Measurements from ENCODE around the gene LINC01488. TPM values are rescaled to one million over a fixed set of nuclear protein-coding genes. Genes with fewer than 3 reads are reported as not detected.

The LINC01488 gene
- total and polyA plus RNA-seq, 4 donors = not detected

DNA sequence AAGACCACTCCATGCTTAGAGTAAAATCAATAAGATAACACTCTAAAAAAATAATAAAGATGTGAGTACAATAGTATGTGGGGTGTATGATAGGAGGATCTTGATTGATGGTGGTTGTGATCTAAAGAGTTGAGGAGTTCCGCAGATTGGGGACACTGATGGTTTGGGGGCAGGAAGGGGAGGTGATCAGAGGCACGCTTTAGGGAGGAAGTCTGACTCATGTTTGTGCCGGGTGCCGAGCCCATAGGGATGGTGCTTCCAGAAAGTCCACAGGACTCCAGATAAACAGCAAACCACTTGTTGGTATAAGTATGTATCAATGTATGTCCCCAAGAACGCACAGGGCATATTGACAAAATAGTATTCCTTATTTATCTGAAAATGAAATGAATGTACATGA, 27.5 kb downstream of the LINC01488 start:
- H3K27me3 ChIP-seq (ENCODE audit: control insufficient read depth, insufficient read depth, low read length) = no peaks in the 10 kb centered on the region
- H3K4me1 ChIP-seq (ENCODE audit: control insufficient read depth, insufficient read depth, low read length) = peaks cover 11% of the 10 kb centered on the region
- 50% methylated on average over 1 of the region's 5 CpGs for WGBS (ENCODE audit: insufficient coverage)
- H3K27ac ChIP-seq (ENCODE audit: low read depth, low read length) = no peak overlapping the region
- H3K4me3 ChIP-seq (ENCODE audit: low read depth, low read length) = no peak overlapping the region
- peaks cover 2% of the 10 kb centered on the region for H3K9me3 ChIP-seq (ENCODE audit: control insufficient read depth, insufficient read depth, low read length)
- H3K36me3 ChIP-seq (ENCODE audit: control insufficient read depth, insufficient read depth, low read length) = no peaks in the 10 kb centered on the region
- DNase-seq (ENCODE audit: low read depth in 4 of 6, low spot score in 6 of 6) = no peak

DNA sequence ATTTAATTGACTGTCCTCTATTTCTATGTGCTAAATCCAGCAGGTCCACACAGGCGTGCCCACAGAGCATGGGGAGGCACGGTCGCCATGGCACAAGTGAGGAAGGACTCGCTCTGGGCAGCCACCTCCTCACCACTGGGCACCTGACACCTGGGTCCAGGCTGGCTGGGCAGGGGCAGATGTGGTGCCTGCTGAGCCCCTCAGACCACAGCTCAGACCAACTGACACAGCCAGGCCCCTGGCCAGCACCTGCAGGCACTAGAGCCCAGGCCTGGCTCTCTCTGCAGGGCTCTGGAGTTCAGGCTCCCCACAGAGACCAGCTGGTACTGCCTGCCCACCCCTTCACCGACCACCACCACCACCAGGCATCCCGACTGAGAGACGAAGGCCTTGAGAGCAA, 27.9 kb downstream of the LINC01488 start:
- 89% methylated on average over 7 of the region's 7 CpGs for WGBS (ENCODE audit: insufficient coverage)
- Histone ChIP-seq H3K4me3 (ENCODE audit: low read depth, low read length) (no peak overlapping the region), H3K4me1 (ENCODE audit: control insufficient read depth, insufficient read depth, low read length) (peaks cover 11% of the 10 kb centered on the region), H3K27ac (ENCODE audit: low read depth, low read length) (no peak overlapping the region), H3K27me3 (ENCODE audit: control insufficient read depth, insufficient read depth, low read length) (no peaks in the 10 kb centered on the region), H3K36me3 (ENCODE audit: control insufficient read depth, insufficient read depth, low read length) (no peaks in the 10 kb centered on the region), H3K9me3 (ENCODE audit: control insufficient read depth, insufficient read depth, low read length) (peaks cover 2% of the 10 kb centered on the region)
- DNase-seq (ENCODE audit: low read depth in 4 of 6, low spot score in 6 of 6) = no peak

GRCh38 chr11:69509846-69510390, 28.5 kb downstream of the LINC01488 start:
- Histone ChIP-seq H3K36me3 (ENCODE audit: control insufficient read depth, insufficient read depth, low read length) (no peaks in the 10 kb centered on the region), H3K4me1 (ENCODE audit: control insufficient read depth, insufficient read depth, low read length) (peaks cover 11% of the 10 kb centered on the region), H3K4me3 (ENCODE audit: low read depth, low read length) (no peak overlapping the region), H3K27me3 (ENCODE audit: control insufficient read depth, insufficient read depth, low read length) (no peaks in the 10 kb centered on the region), H3K9me3 (ENCODE audit: control insufficient read depth, insufficient read depth, low read length) (peaks cover 2% of the 10 kb centered on the region), H3K27ac (ENCODE audit: low read depth, low read length) (no peak overlapping the region)
- peak in 1 of 6 donors; percentile 28 for DNase-seq (ENCODE audit: low read depth in 4 of 6, low spot score in 6 of 6)
- WGBS (ENCODE audit: insufficient coverage) = 46% methylated on average over 10 of the region's 10 CpGs

DNA sequence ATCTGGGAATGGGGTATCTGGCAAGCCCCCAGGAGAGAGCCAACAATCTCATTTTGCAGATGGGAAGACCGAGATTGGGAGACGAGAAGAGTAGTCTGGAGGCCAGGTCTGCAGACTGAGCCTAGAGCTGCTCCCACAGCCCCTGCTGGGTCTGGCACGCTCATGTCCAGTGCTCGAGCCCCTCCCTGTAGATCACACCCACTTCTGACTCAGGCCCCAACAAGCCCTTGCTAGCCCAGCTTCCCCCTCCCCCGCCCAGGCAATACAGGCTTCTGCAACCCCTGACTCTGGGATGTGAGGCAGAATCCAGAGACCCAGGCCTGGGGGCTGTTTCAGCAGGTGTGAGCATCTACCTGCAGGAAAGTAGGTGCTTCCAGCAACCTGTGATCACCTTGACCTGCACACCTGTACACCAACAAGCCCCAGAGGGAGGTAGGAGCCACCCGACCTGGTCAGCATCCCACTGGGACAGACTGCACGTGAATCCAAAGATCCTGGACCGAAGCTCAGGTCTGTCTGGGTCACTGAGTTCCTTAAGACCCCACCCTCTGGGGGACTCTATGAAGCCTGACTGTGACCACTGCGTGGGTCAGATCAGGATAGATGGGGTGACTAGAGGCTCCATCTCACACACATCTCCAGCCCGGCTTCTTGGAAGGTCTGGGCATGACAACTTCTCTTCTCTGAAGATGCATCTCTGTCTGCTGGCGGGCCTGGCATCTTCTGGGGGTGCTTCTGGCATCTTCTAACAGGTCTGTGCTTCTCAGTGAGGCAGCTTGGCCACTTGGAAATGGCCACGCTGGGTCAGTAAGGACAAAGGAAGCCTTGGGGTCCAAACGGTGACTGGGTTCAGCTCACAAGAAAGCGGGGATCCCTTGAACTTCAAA, 29.3 kb downstream of the LINC01488 start:
- no peak for DNase-seq (ENCODE audit: low read depth in 4 of 6, low spot score in 6 of 6)
- Histone ChIP-seq H3K4me1 (ENCODE audit: control insufficient read depth, insufficient read depth, low read length) (peaks cover 11% of the 10 kb centered on the region), H3K9me3 (ENCODE audit: control insufficient read depth, insufficient read depth, low read length) (peaks cover 2% of the 10 kb centered on the region), H3K27ac (ENCODE audit: low read depth, low read length) (no peak overlapping the region), H3K36me3 (ENCODE audit: control insufficient read depth, insufficient read depth, low read length) (no peaks in the 10 kb centered on the region), H3K4me3 (ENCODE audit: low read depth, low read length) (no peak overlapping the region), H3K27me3 (ENCODE audit: control insufficient read depth, insufficient read depth, low read length) (no peaks in the 10 kb centered on the region)
- WGBS (ENCODE audit: insufficient coverage) = 91% methylated on average over 14 of the region's 14 CpGs

DNA sequence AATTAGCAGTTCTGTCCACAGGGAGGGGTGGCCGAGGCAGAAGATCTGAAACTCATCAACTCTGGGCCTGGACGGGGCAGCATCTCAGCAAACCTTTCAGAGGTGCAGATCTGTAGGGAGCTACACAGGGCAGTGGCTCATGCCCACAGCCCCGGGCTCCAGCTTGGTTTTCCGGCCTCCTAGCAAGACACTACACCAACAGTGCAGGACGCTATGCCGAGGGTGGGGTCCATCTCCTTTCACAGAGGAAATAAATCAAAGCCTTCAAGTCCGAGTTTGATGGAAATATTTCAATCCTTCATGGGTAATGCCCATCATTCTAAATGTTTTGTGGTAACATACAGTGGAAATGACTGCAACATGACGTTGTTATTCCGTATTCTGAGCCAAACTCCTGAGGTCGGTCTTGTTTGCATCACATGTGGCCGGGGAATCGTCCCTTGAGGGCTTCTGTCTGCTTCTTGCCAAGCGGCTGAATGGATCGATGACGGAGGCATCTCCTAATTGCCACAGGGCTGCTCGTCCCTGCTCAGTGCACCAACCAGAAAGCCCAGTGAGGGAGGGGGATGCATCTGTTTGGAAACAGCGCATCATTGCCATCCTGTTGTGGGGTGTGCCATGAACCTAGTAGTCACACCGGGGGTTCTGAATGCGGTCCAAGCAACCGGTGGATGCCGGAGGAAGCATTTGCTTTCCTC, 30.0 kb downstream of the LINC01488 start:
- no peaks in the 10 kb centered on the region for H3K36me3 ChIP-seq (ENCODE audit: control insufficient read depth, insufficient read depth, low read length)
- DNase-seq (ENCODE audit: low read depth in 4 of 6, low spot score in 6 of 6) = peak in 1 of 6 donors; percentile 73
- WGBS (ENCODE audit: insufficient coverage) = 82% methylated on average over 17 of the region's 21 CpGs
- H3K4me3 ChIP-seq (ENCODE audit: low read depth, low read length) = no peak overlapping the region
- H3K27me3 ChIP-seq (ENCODE audit: control insufficient read depth, insufficient read depth, low read length) = no peaks in the 10 kb centered on the region
- peaks cover under 1% of the 10 kb centered on the region for H3K9me3 ChIP-seq (ENCODE audit: control insufficient read depth, insufficient read depth, low read length)
- peaks cover 11% of the 10 kb centered on the region for H3K4me1 ChIP-seq (ENCODE audit: control insufficient read depth, insufficient read depth, low read length)
- H3K27ac ChIP-seq (ENCODE audit: low read depth, low read length) = no peak overlapping the region

- Histone ChIP-seq H3K36me3 (ENCODE audit: control insufficient read depth, insufficient read depth, low read length) (no peaks in the 10 kb centered on the region), H3K4me1 (ENCODE audit: control insufficient read depth, insufficient read depth, low read length) (peaks cover 11% of the 10 kb centered on the region), H3K9me3 (ENCODE audit: control insufficient read depth, insufficient read depth, low read length) (no peaks in the 10 kb centered on the region), H3K4me3 (ENCODE audit: low read depth, low read length) (no peak overlapping the region), H3K27me3 (ENCODE audit: control insufficient read depth, insufficient read depth, low read length) (no peaks in the 10 kb centered on the region), H3K27ac (ENCODE audit: low read depth, low read length) (no peak overlapping the region)
- DNase-seq (ENCODE audit: low read depth in 4 of 6, low spot score in 6 of 6) = no peak
- WGBS (ENCODE audit: insufficient coverage) = 90% methylated on average over 7 of the region's 8 CpGs
These were observed 30.7 kb downstream of the LINC01488 start for GRCh38 chr11:69512136-69512535.

- Histone ChIP-seq H3K4me3 (ENCODE audit: low read depth, low read length) (no peak overlapping the region), H3K4me1 (ENCODE audit: control insufficient read depth, insufficient read depth, low read length) (peaks cover 11% of the 10 kb centered on the region), H3K9me3 (ENCODE audit: control insufficient read depth, insufficient read depth, low read length) (no peaks in the 10 kb centered on the region), H3K27me3 (ENCODE audit: control insufficient read depth, insufficient read depth, low read length) (no peaks in the 10 kb centered on the region), H3K36me3 (ENCODE audit: control insufficient read depth, insufficient read depth, low read length) (no peaks in the 10 kb centered on the region), H3K27ac (ENCODE audit: low read depth, low read length) (no peak overlapping the region)
- 93% methylated on average over 16 of the region's 16 CpGs for WGBS (ENCODE audit: insufficient coverage)
- DNase-seq (ENCODE audit: low read depth in 4 of 6, low spot score in 6 of 6) = no peak
These were observed 31.3 kb downstream of the LINC01488 start for GRCh38 chr11:69512790-69513189.

GRCh38 chr11:69513196-69513595, 31.7 kb downstream of the LINC01488 start:
- Histone ChIP-seq H3K9me3 (ENCODE audit: control insufficient read depth, insufficient read depth, low read length) (no peaks in the 10 kb centered on the region), H3K4me1 (ENCODE audit: control insufficient read depth, insufficient read depth, low read length) (peaks cover 11% of the 10 kb centered on the region), H3K4me3 (ENCODE audit: low read depth, low read length) (no peak overlapping the region), H3K27ac (ENCODE audit: low read depth, low read length) (no peak overlapping the region), H3K27me3 (ENCODE audit: control insufficient read depth, insufficient read depth, low read length) (no peaks in the 10 kb centered on the region), H3K36me3 (ENCODE audit: control insufficient read depth, insufficient read depth, low read length) (no peaks in the 10 kb centered on the region)
- DNase-seq (ENCODE audit: low read depth in 4 of 6, low spot score in 6 of 6) = no peak
- 100% methylated on average over 3 of the region's 11 CpGs for WGBS (ENCODE audit: insufficient coverage)

GRCh38 chr11:69513663-69514224, 32.3 kb downstream of the LINC01488 start:
- H3K27me3 ChIP-seq (ENCODE audit: control insufficient read depth, insufficient read depth, low read length) = no peaks in the 10 kb centered on the region
- peaks cover 11% of the 10 kb centered on the region for H3K4me1 ChIP-seq (ENCODE audit: control insufficient read depth, insufficient read depth, low read length)
- DNase-seq (ENCODE audit: low read depth in 4 of 6, low spot score in 6 of 6) = no peak
- H3K9me3 ChIP-seq (ENCODE audit: control insufficient read depth, insufficient read depth, low read length) = no peaks in the 10 kb centered on the region
- whole genome bisulfite sequencing (ENCODE audit: insufficient coverage) = 82% methylated on average over 11 of the region's 12 CpGs
- no peaks in the 10 kb centered on the region for H3K36me3 ChIP-seq (ENCODE audit: control insufficient read depth, insufficient read depth, low read length)
- no peak overlapping the region for H3K4me3 ChIP-seq (ENCODE audit: low read depth, low read length)
- no peak overlapping the region for H3K27ac ChIP-seq (ENCODE audit: low read depth, low read length)
